SK-N-MC (cell line): ENCODE measurements around the gene SAP25.

Experiments
- EZH2 ChIP-seq: fragments of 200-600 bp; sonication (generic); IDR thresholded peaks from one replicate; pipeline ENCODE4 v1.6.1; 2017; ENCODE audit warnings: antibody characterized with exemption
- FOXP2 ChIP-seq: optimal IDR thresholded peaks from 2 replicates; pipeline ENCODE3; 2011; ENCODE audit warnings: mild to moderate bottlenecking, moderate library complexity; ENCODE audit not compliant: insufficient read depth; ENCODE audit errors: extremely low read length, control extremely low read depth
- POLR2AphosphoS5 ChIP-seq: IDR thresholded peaks from 2 replicates; pipeline ENCODE4 v1.6.1; 2012; ENCODE audit warnings: mild to moderate bottlenecking, low read depth, low read length, borderline replicate concordance

- no peak for TF ChIP-seq EZH2
- peak; percentile 66; the same call in 1 of the 2 replicates for TF ChIP-seq POLR2AphosphoS5
- TF ChIP-seq FOXP2 = no peak
These were observed 30.6 kb upstream of the SAP25 start for GRCh38 chr7:100604028-100604975.
